GM12872 (cell line): Measurements from ENCODE around the gene SURF2.

Experiments
- CTCF ChIP-seq: IDR thresholded peaks from 3 replicates; pipeline ENCODE4 v1.5.1; 2011; ENCODE audit warnings: low read depth, mild to moderate bottlenecking, low read length, moderate library complexity; ENCODE audit not compliant: insufficient read depth

Gene SURF2

GRCh38 chr9:133369422-133369821, 13.1 kb downstream of the SURF2 start:
- TF ChIP-seq CTCF: no peak

DNA sequence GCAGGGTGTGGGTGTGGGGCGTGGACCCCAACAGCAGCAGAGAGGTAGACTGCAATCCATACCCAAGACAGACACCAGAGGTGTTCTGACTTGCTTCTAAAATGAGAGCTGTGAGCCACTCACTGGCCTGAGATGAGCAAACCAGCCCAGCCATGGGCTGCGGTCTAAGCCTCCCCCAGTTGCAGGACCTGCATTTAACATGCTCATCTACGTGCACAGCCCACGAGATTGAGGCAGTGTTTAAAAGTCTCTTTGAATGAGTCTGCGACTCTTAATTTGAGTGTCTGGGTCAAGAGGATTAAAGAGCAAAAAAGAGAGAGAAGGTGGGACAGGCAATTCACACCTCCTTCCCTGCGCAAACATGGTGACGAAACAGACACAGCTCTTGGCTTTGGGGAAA, 13.6 kb downstream of the SURF2 start:
- TF ChIP-seq CTCF: no peak

- TF ChIP-seq CTCF: no peak
Observed at GRCh38 chr9:133370685-133371084, 14.3 kb downstream of the SURF2 start.

DNA sequence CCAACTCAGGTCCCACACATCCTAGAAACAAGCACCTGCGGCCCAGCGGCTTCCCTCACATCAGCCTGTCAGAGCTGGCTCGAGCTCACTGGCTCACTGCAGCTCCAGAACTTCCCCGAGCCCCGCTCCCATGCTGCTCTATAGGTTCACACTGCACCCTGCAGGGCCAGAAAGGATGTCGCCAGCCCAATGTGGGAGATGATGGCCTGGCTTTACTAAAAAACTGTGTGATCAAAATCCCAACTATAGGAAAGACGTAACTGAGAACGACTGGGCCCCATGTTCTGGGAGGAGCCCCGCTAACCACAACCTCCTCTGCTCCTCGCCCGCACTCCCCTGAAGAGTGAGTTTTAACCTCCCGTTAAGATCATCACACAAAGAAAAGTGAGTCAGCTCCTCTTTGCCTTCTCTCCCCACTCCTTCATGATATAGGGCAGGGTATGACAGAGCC, 14.9 kb downstream of the SURF2 start:
- no peak for TF ChIP-seq CTCF

DNA sequence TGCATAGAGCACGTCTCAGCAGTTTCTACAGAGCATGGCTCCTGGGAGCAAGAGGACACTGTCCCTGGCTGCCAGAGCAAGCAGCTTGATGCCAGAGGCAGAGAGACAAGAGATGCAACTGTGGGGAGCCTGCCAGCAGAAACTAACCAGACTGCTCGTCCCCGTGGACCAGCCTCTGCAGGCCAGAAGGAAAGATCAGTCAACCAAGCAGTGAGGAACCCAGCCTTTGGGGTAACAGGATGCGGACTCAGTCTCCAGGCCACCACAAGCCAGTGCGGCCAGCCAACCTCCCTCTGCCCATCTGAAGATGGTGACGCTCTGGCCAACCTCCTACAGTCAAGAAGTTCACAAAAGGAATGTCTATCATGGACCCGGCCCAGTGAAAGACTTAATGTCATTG, 15.8 kb downstream of the SURF2 start:
- no peak for TF ChIP-seq CTCF

DNA sequence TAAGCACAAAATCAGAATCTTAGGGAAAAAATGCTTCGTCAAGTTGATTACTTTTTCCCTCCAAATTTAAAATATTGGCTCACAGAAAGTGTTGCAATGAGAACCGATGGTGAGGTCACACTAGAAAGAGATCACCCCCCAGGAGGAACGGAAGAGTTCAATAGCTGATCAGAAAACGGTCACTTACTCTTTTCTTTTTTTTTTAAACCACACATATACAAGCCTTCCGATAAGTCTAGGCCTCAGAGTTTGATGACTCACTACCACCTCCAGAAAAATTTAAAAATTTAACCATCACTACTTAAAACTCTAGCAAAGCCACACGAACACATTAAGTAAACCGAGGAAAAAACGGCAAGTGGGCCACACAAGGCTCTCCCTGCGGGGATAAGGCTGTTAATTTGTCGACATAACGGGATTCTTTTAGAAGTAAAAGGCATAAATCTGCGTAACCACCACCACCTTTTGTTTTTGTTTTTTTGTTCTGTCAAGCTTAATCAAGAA, 18.3 kb downstream of the SURF2 start:
- TF ChIP-seq CTCF: no peak

DNA sequence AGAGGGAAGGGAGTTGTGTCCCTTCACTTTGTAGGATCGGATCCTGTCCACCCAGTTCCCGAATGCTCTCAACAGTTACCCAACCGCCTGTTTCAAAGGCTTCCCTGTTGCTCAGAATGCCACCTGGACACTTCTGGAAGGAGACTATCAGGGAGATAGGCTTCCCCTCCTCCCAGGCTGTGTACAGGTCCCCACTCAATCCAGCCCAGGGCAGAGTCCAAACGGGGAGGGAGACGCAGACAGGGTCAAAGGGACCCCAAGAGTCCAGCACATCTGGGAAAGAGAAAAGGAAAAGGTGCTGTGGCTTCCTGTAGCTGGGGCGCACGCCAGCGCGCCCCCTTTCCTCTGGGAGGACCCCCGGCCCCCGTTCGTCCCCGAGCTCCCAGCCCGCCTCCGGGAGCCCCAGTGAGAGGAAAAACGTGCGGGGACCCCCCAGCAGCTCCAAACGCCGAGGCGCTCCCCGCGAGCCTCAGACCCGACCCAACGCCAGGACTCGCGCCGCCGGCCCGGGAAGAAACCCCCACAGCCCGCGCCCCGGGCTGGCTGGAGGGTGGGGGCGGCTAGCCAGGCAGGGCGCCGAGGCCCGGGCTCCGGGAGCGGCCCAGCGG, 18.9 kb downstream of the SURF2 start:
- TF ChIP-seq CTCF: peak; percentile 38; the same call in 1 of the 3 replicates
